Fibroblast of skin of abdomen (primary cell): ENCODE data around the gene SAMD4A.
A peak's percentile ranks its signal among the peaks of the same experiment; 100 is the strongest.
"Not testable (repeated sequence)": the region's sequence is repeated elsewhere in the genome, so short reads cannot be mapped to it uniquely, and the experiment has no call there.

Source experiments
- DNase-seq: peaks from one replicate; pipeline ENCODE4 v3.0.0-alpha.2; 2013

Gene SAMD4A

GRCh38 chr14:54735424-54735823 lies 168.5 kb downstream of the SAMD4A start:
- no peak for DNase-seq

GRCh38 chr14:54737132-54737711 lies 170.3 kb downstream of the SAMD4A start:
- DNase-seq, result peak; percentile 67

- DNase-seq, result no peak
Observed at GRCh38 chr14:54738009-54738408, 171.1 kb downstream of the SAMD4A start.

GRCh38 chr14:54739514-54739913 lies 172.6 kb downstream of the SAMD4A start:
- no peak for DNase-seq

- DNase-seq, result no peak
Observed at GRCh38 chr14:54742492-54743350, 175.8 kb downstream of the SAMD4A start.

GRCh38 chr14:54743382-54743781 lies 176.5 kb downstream of the SAMD4A start:
- DNase-seq, result no peak

- DNase-seq, result no peak
Observed at GRCh38 chr14:54746019-54746418, 179.1 kb downstream of the SAMD4A start.

GRCh38 chr14:54747616-54748015 lies 180.7 kb downstream of the SAMD4A start:
- DNase-seq, result no peak

- no peak for DNase-seq
Observed at GRCh38 chr14:54749180-54749579, 182.3 kb downstream of the SAMD4A start.

GRCh38 chr14:54749727-54750126 lies 182.8 kb downstream of the SAMD4A start:
- no peak for DNase-seq

GRCh38 chr14:54752611-54753010 lies 185.7 kb downstream of the SAMD4A start:
- DNase-seq, result not testable (repeated sequence)

GRCh38 chr14:54753396-54753795 lies 186.5 kb downstream of the SAMD4A start:
- not testable (repeated sequence) for DNase-seq

- no peak for DNase-seq
Observed at GRCh38 chr14:54754116-54754622, 187.2 kb downstream of the SAMD4A start.

- no peak for DNase-seq
Observed at GRCh38 chr14:54754623-54755386, 187.9 kb downstream of the SAMD4A start.

- no peak for DNase-seq
Observed at GRCh38 chr14:54756656-54757392, 189.9 kb downstream of the SAMD4A start.

- no peak for DNase-seq
Observed at GRCh38 chr14:54758041-54758440, 191.1 kb downstream of the SAMD4A start.

GRCh38 chr14:54759982-54760585 lies 193.2 kb downstream of the SAMD4A start:
- no peak for DNase-seq

- no peak for DNase-seq
Observed at GRCh38 chr14:54760866-54761575, 194.1 kb downstream of the SAMD4A start.

- DNase-seq, result no peak
Observed at GRCh38 chr14:54761835-54762234, 194.9 kb downstream of the SAMD4A start.

- DNase-seq, result peak; percentile 41
Observed at GRCh38 chr14:54762296-54762695, 195.4 kb downstream of the SAMD4A start.

GRCh38 chr14:54763761-54764160 lies 196.8 kb downstream of the SAMD4A start:
- no peak for DNase-seq
